HepG2 (cell line): ENCODE results near the gene ARL8B. TPM values are rescaled to one million over a fixed set of nuclear protein-coding genes. Genes with fewer than 3 reads are reported as not detected.
A peak's percentile ranks its signal among the peaks of the same experiment; 100 is the strongest.

ENCODE experiments used
- ATAC-seq: fragments of 200-7000 bp; cut with Tn5 transposase; 3 replicates; pipeline ENCODE4 v1.9.1; 2020; ENCODE audit warnings: mild to moderate bottlenecking, moderate library complexity
- BruUV-seq: library from RNA; stranded (reverse); fragments of 400-500 nt; replicated peaks from 2 replicates; lab custom pipeline; 2021; lab: Mats Ljungman, UMichigan
- CTCF ChIA-PET: fragments of 300-600 bp; formaldehyde crosslinking; extraction: SDS; loops from one replicate; lab custom pipeline; 2021; ENCODE audit warnings: low total read pairs, inconsistent platforms, low intra/inter-chr PET ratio; lab: Yijun Ruan, JAX
- POLR2A ChIA-PET: fragments of 350-600 bp; sonication (Branson Sonifier 250); formaldehyde crosslinking; loops from one replicate; lab custom pipeline; 2020; ENCODE audit warnings: antibody characterized with exemption, inconsistent platforms; lab: Yijun Ruan, JAX
- DNase-seq: peaks from one replicate; pipeline ENCODE4 v3.0.0-alpha.2; 2015; ENCODE audit warnings: low spot score
- FAIRE-seq: peaks from 3 replicates; lab custom pipeline; 2011; peaks lifted over from hg19 to GRCh38; lab: Jason Lieb, UNC
- H2AFZ ChIP-seq: one replicate; pipeline ENCODE4 v1.6.1; 2011; ENCODE audit warnings: low read length, inconsistent platforms
- H3K27ac ChIP-seq: fragments of 300-600 bp; 3 replicates; pipeline ENCODE4 v1.8.0; 2011; ENCODE audit warnings: mixed run types, mild to moderate bottlenecking, mixed read lengths, low read length, inconsistent platforms; ENCODE audit not compliant: insufficient read depth; ENCODE audit errors: extremely low read length
- H3K27me3 ChIP-seq, 2 experiments: fragments of 200-600 bp in 1 of 2; 2 replicates in 1 of 2; 3 replicates in 1 of 2; pipeline versions ENCODE4 v1.6.0 to v1.8.0; 2011; ENCODE audit warnings: low read length in 2 of 2, mild to moderate bottlenecking in 2 of 2, moderate library complexity in 2 of 2, inconsistent platforms in 1 of 2; ENCODE audit not compliant: insufficient read depth in 2 of 2, control insufficient read depth in 1 of 2
- H3K36me3 ChIP-seq, 2 experiments: fragments of 200-600 bp in 1 of 2; replicated peaks in 1 of 2; 2 replicates in 1 of 2; 3 replicates in 1 of 2; pipeline versions ENCODE4 v1.5.1 to v1.8.0; 2011; ENCODE audit warnings: low read length in 2 of 2, inconsistent platforms in 1 of 2; ENCODE audit not compliant: insufficient read depth in 2 of 2, control insufficient read depth in 1 of 2
- H3K4me1 ChIP-seq: 2 replicates; pipeline ENCODE4 v1.5.1; 2012; ENCODE audit warnings: low read length, inconsistent platforms; ENCODE audit not compliant: insufficient read depth
- H3K4me2 ChIP-seq: 2 replicates; pipeline ENCODE4 v1.6.0; 2011; ENCODE audit warnings: low read depth, low read length, inconsistent platforms
- H3K4me3 ChIP-seq, 3 experiments: fragments of 200-600 bp in 1 of 3; sonication (generic), shearing (Covaris generic) in 1 of 3; replicated peaks in 1 of 3; 2 replicates each; pipeline ENCODE4 v1.5.1; 2011 to 2016; ENCODE audit warnings: low read length in 3 of 3, inconsistent platforms in 2 of 3, low read depth in 2 of 3, mild to moderate bottlenecking in 2 of 3, control low read depth in 1 of 3, mixed read lengths in 1 of 3; ENCODE audit not compliant: insufficient read depth in 1 of 3
- H3K79me2 ChIP-seq: one replicate; pipeline ENCODE4 v1.6.1; 2011; ENCODE audit warnings: low read length, inconsistent platforms; ENCODE audit not compliant: insufficient read depth
- H3K9ac ChIP-seq: 2 replicates; pipeline ENCODE4 v1.6.0; 2011; ENCODE audit warnings: mild to moderate bottlenecking, low read depth, low read length, inconsistent platforms; ENCODE audit not compliant: insufficient read depth
- H3K9me3 ChIP-seq: 2 replicates; pipeline ENCODE4 v1.5.1; 2012; ENCODE audit warnings: mild to moderate bottlenecking, low read length
- H4K20me1 ChIP-seq: 2 replicates; pipeline ENCODE4 v1.6.0; 2011; ENCODE audit warnings: inconsistent platforms, mild to moderate bottlenecking, low read length, moderate library complexity; ENCODE audit not compliant: insufficient read depth
- CEBPB ChIP-seq: IDR thresholded peaks from 2 replicates; pipeline ENCODE4 v1.6.1; 2011; ENCODE audit warnings: low read depth, low read length, improper control_type of control experiment, borderline replicate concordance
- HCFC1 ChIP-seq: fragments of 150-350 bp; IDR thresholded peaks from 2 replicates; pipeline ENCODE4 v1.6.1; 2014; ENCODE audit warnings: low read depth, low read length
- IKZF4 ChIP-seq: sonication (generic); formaldehyde crosslinking; IDR thresholded peaks from 2 replicates; pipeline ENCODE4 v1.5.1; 2020; ENCODE audit warnings: borderline replicate concordance, mild to moderate bottlenecking, low read depth, missing genetic modification reagents; ENCODE audit errors: not compliant biosample characterization
- KAT2B ChIP-seq: fragments of 150-350 bp; IDR thresholded peaks from 2 replicates; pipeline ENCODE4 v1.6.1; 2014; ENCODE audit warnings: low read depth, low read length, borderline replicate concordance
- KDM3A ChIP-seq: IDR thresholded peaks from 2 replicates; pipeline ENCODE4 v1.6.1; 2018; ENCODE audit warnings: low read depth, missing compliant biosample characterization
- LCORL ChIP-seq, 2 experiments: fragments of 450-650 bp in 1 of 2; sonication (generic) in 1 of 2; formaldehyde crosslinking in 1 of 2; IDR thresholded peaks; 2 replicates each; pipeline versions ENCODE4 v1.5.0 to v1.6.1; 2017 to 2020; ENCODE audit warnings: antibody characterized with exemption in 1 of 2, missing genetic modification reagents in 1 of 2
- PAF1 ChIP-seq: IDR thresholded peaks from 2 replicates; pipeline ENCODE4 v1.6.1; 2016; ENCODE audit warnings: missing genetic modification reagents, missing compliant biosample characterization
- THAP7 ChIP-seq: sonication (generic); formaldehyde crosslinking; IDR thresholded peaks from 2 replicates; pipeline ENCODE4 v1.8.1; 2023; ENCODE audit warnings: mild to moderate bottlenecking, missing genetic modification reagents
- THYN1 ChIP-seq: sonication (generic); formaldehyde crosslinking; IDR thresholded peaks from 2 replicates; pipeline ENCODE4 v1.8.1; 2023; ENCODE audit warnings: low read depth, mild to moderate bottlenecking, moderate library complexity, missing genetic modification reagents, borderline replicate concordance
- TRIM22 ChIP-seq: fragments of 450-650 bp; IDR thresholded peaks from 2 replicates; pipeline ENCODE4 v1.6.1; 2017
- ZFY ChIP-seq: sonication (generic); formaldehyde crosslinking; IDR thresholded peaks from 2 replicates; pipeline ENCODE4 v1.4.0; 2020; ENCODE audit warnings: missing genetic modification reagents
- ZNF17 ChIP-seq: sonication (generic); formaldehyde crosslinking; IDR thresholded peaks from 2 replicates; pipeline ENCODE4 v1.5.0; 2020; ENCODE audit warnings: mild to moderate bottlenecking, missing genetic modification reagents
- ZNF232 ChIP-seq: sonication (generic); formaldehyde crosslinking; IDR thresholded peaks from 2 replicates; pipeline ENCODE4 v1.4.0; 2020; ENCODE audit warnings: missing genetic modification reagents, borderline replicate concordance
- ZNF256 ChIP-seq: sonication (generic); formaldehyde crosslinking; conservative IDR thresholded peaks from 2 replicates; pipeline ENCODE4 v1.4.0; 2020; ENCODE audit warnings: missing genetic modification reagents
- ZNF513 ChIP-seq: sonication (generic); formaldehyde crosslinking; conservative IDR thresholded peaks from 2 replicates; pipeline ENCODE4 v1.5.0; 2020; ENCODE audit warnings: missing genetic modification reagents
- ZNF850 ChIP-seq: sonication (generic); formaldehyde crosslinking; conservative IDR thresholded peaks from 2 replicates; pipeline ENCODE4 v1.9.0; 2021; ENCODE audit warnings: mild to moderate bottlenecking, missing genetic modification reagents
- ZSCAN12 ChIP-seq: sonication (generic); formaldehyde crosslinking; IDR thresholded peaks from 2 replicates; pipeline ENCODE4 v1.9.0; 2021; ENCODE audit warnings: mild to moderate bottlenecking, missing genetic modification reagents
- WGBS: methylation state at CpG from one replicate; pipeline ENCODE4 v1.1.6; 2017; ENCODE audit warnings: low lambda C conversion rate; 5-methylcytosine and 5-hydroxymethylcytosine counted together
- in situ Hi-C: cut with HindIII; loops from 2 replicates; pipeline ENCODE4 v1.10.0; 2017; ENCODE audit warnings: low pct_unique_long_range_greater_than_20kb; ENCODE audit not compliant: extremely low pct_ligation_motif_present
- intact Hi-C: fragments of 100-400 bp; cut with micrococcal nuclease; formaldehyde crosslinking; loops from one replicate; pipeline ENCODE4 v1.10.0; 2022; ENCODE audit not compliant: unreplicated experiment
- polyA plus RNA-seq, 8 experiments: library from polyadenylated mRNA; depleted of rRNA in 3 of 8; stranded (reverse) in 7 of 8; unstranded in 1 of 8; fragments of >200 nt; fragmentation: Illumina TruSeq in 4 of 8; extraction: Trizol in 4 of 8; gene quantifications; 2 replicates each; pipeline versions ENCODE4 v1.2.1 to v1.2.3, GENCODE V29; 2011 to 2016; ENCODE audit warnings: low read depth in 4 of 8, missing spikeins in 1 of 8, mixed read lengths in 1 of 8; ENCODE audit not compliant: insufficient read depth in 1 of 8
- total RNA-seq, 5 experiments: library from RNA; depleted of rRNA; stranded (reverse); fragments of >200 nt; fragmentation: Illumina TruSeq; extraction: Trizol; gene quantifications; 2 replicates each; pipeline ENCODE4 v1.2.3, GENCODE V29; 2016; ENCODE audit warnings: low read depth in 1 of 5

Gene ARL8B
- total and polyA plus RNA-seq, 2 of the 13 experiments (the other 11 are each of a cell fraction or from before 2014, with no cell fraction given): 23.5 to 30.4 TPM

- H3K79me2 ChIP-seq: no peaks in the 10 kb centered on the region
- H3K27me3 ChIP-seq: peaks cover 0 to 6% of the 10 kb centered on the region in 2 experiments; a peak in 1 of 5 replicates
- intact Hi-C loops: no loop called here
- in situ Hi-C loops: no loop called here
- no peak for FAIRE-seq
- H3K9ac ChIP-seq: no peak overlapping the region
- peaks cover 16% of the 10 kb centered on the region; the same call in 1 of the 2 replicates for H3K4me1 ChIP-seq
- ATAC-seq: peak; percentile 66
- no peak overlapping the region for H2AFZ ChIP-seq
- no peak overlapping the region for H3K4me2 ChIP-seq
- ChIA-PET POLR2A (no interaction called here), CTCF (no interaction called here)
- WGBS: 0% methylated on average over 1 of the region's 1 CpG
- TF ChIP-seq ZNF232 (CRISPR knock-in tag) (no peak), CEBPB (peak; percentile 32; the same call in 1 of the 2 replicates), KDM3A (CRISPR knock-in tag) (no peak), LCORL (IDR thresholded peaks at IDR 0.05) (no peak), LCORL (CRISPR knock-in tag; IDR thresholded peaks at IDR 0.05) (no peak)
- H3K9me3 ChIP-seq: no peaks in the 10 kb centered on the region
- no peak overlapping the region for H3K27ac ChIP-seq
- no TSS peak for BruUV-seq
- H3K4me3 ChIP-seq: no peak overlapping the region
- no peaks in the 10 kb centered on the region for H3K36me3 ChIP-seq
- H4K20me1 ChIP-seq: no peaks in the 10 kb centered on the region
- peak; percentile 35 for DNase-seq
Measured at GRCh38 chr3:5092018-5092417, 30.1 kb upstream of the ARL8B start.

GRCh38 chr3:5093731-5094130 is 28.4 kb upstream of the ARL8B start:
- peaks cover 16% of the 10 kb centered on the region; the same call in 1 of the 2 replicates for H3K4me1 ChIP-seq
- BruUV-seq: no TSS peak
- TF ChIP-seq ZNF850 (CRISPR knock-in tag) (no peak), PAF1 (no peak), ZNF256 (no peak), ZNF513 (no peak), THYN1 (CRISPR knock-in tag) (no peak), ZNF17 (CRISPR knock-in tag) (no peak), KAT2B (no peak), ZFY (CRISPR knock-in tag) (no peak), IKZF4 (CRISPR knock-in tag) (no peak), ZSCAN12 (CRISPR knock-in tag) (no peak), HCFC1 (no peak), TRIM22 (no peak), THAP7 (CRISPR knock-in tag) (no peak)

More at GRCh38 chr3:5093731-5094130, 28.4 kb upstream of the ARL8B start:
- H3K4me3 ChIP-seq: no peak overlapping the region
- FAIRE-seq: no peak
- in situ Hi-C loops: no loop called here
- H3K4me2 ChIP-seq: no peak overlapping the region
- H3K9ac ChIP-seq: no peak overlapping the region
- no peaks in the 10 kb centered on the region for H4K20me1 ChIP-seq
- peaks cover 0 to 6% of the 10 kb centered on the region in 2 experiments; a peak in 2 of 5 replicates for H3K27me3 ChIP-seq
- no peaks in the 10 kb centered on the region for H3K79me2 ChIP-seq
- CTCF ChIA-PET: no interaction called here
- H3K36me3 ChIP-seq: no peaks in the 10 kb centered on the region
- intact Hi-C loops: no loop called here
- ATAC-seq: no peak
- WGBS: 40% methylated on average over 2 of the region's 2 CpGs
- no peaks in the 10 kb centered on the region for H3K9me3 ChIP-seq
- POLR2A ChIA-PET: no interaction called here
- no peak for DNase-seq
- H3K27ac ChIP-seq: no peak overlapping the region
- H2AFZ ChIP-seq: no peak overlapping the region
